ENCODE results near the gene IRF2BP1.

The IRF2BP1 gene

GRCh38 chr19:45882652-45883585 is 3.0 kb downstream of the IRF2BP1 start:
- FAIRE-seq (peak; percentile 96), DNase-seq (ENCODE audit: insufficient read length, low spot score) (peak; percentile 86)
- TF ChIP-seq TAF1 (IDR thresholded peaks at IDR 0.05; ENCODE audit: low read depth, low read length), result no peak
- no peak for TF ChIP-seq SPI1 (IDR thresholded peaks at IDR 0.05; ENCODE audit: low read depth, low read length)
- TF ChIP-seq PAX5 (IDR thresholded peaks at IDR 0.05; ENCODE audit: insufficient read depth, low read length, severe bottlenecking), result no peak
- no peak for TF ChIP-seq POLR2AphosphoS5 (IDR thresholded peaks at IDR 0.05; ENCODE audit: low read depth, low read length)
- TF ChIP-seq POU2F2 (IDR thresholded peaks at IDR 0.05; ENCODE audit: low read depth, low read length), result no peak

DNA sequence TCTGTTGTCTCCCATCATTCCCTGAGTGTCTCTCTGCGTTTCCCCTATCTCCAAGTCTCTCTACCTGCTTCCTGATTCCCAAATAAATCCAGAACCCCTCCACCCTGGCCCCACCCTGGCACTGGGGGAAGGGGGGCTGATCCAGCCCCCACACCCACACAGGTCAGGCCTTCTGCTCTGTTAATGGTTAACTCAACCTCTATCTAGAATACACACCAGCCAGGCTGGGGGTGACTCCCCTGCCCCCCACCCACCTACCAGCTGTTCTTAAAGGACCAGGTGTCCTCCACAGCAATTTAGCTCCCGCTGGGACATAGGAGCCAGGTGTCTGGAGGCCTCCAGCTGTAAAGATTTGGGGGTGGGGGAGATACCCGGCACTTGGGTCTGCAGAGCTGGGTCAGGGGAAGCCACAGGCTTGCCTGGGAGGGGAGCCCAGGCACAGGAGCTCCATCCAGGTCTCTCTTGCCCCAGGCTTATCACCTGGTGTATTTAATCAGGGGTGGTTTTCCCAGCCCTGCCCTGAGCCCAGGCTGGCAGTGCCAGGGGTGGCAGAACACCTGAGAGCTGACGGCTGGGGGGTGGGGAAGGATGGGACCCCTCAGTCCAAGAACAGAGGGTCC is 3.9 kb downstream of the IRF2BP1 start:
- TF ChIP-seq PAX5 (IDR thresholded peaks at IDR 0.05; ENCODE audit: insufficient read depth, low read length, severe bottlenecking) (no peak), TAF1 (IDR thresholded peaks at IDR 0.05; ENCODE audit: low read depth, low read length) (no peak), POLR2A (IDR thresholded peaks at IDR 0.05; ENCODE audit: low read depth, low read length) (no peak), POLR2AphosphoS5 (IDR thresholded peaks at IDR 0.05; ENCODE audit: low read depth, low read length) (no peak), POU2F2 (IDR thresholded peaks at IDR 0.05; ENCODE audit: low read depth, low read length) (no peak), SPI1 (IDR thresholded peaks at IDR 0.05; ENCODE audit: low read depth, low read length) (no peak)
- DNase-seq (ENCODE audit: insufficient read length, low spot score) (no peak), FAIRE-seq (no peak)

GRCh38 chr19:45881082-45881908 is 4.6 kb downstream of the IRF2BP1 start:
- FAIRE-seq (no peak), DNase-seq (ENCODE audit: insufficient read length, low spot score) (no peak)
- TF ChIP-seq SPI1 (IDR thresholded peaks at IDR 0.05; ENCODE audit: low read depth, low read length) (peak; percentile 34; the same call in 1 of the 2 replicates), TAF1 (IDR thresholded peaks at IDR 0.05; ENCODE audit: low read depth, low read length) (no peak), POLR2AphosphoS5 (IDR thresholded peaks at IDR 0.05; ENCODE audit: low read depth, low read length) (no peak)

GRCh38 chr19:45879971-45880370 is 6.0 kb downstream of the IRF2BP1 start:
- TF ChIP-seq POLR2A (IDR thresholded peaks at IDR 0.05; ENCODE audit: low read depth, low read length) (no peak), SPI1 (IDR thresholded peaks at IDR 0.05; ENCODE audit: low read depth, low read length) (no peak), POLR2AphosphoS5 (IDR thresholded peaks at IDR 0.05; ENCODE audit: low read depth, low read length) (no peak), TAF1 (IDR thresholded peaks at IDR 0.05; ENCODE audit: low read depth, low read length) (no peak), PAX5 (IDR thresholded peaks at IDR 0.05; ENCODE audit: insufficient read depth, low read length, severe bottlenecking) (no peak), POU2F2 (IDR thresholded peaks at IDR 0.05; ENCODE audit: low read depth, low read length) (no peak)
- FAIRE-seq, result no peak
- DNase-seq (ENCODE audit: insufficient read length, low spot score), result no peak

GRCh38 chr19:45879055-45879454 is 6.9 kb downstream of the IRF2BP1 start:
- DNase-seq (ENCODE audit: insufficient read length, low spot score), result no peak
- no peak for TF ChIP-seq PAX5 (IDR thresholded peaks at IDR 0.05; ENCODE audit: insufficient read depth, low read length, severe bottlenecking)
- TF ChIP-seq POLR2A (IDR thresholded peaks at IDR 0.05; ENCODE audit: low read depth, low read length), result no peak
- TF ChIP-seq SPI1 (IDR thresholded peaks at IDR 0.05; ENCODE audit: low read depth, low read length), result no peak
- no peak for TF ChIP-seq POU2F2 (IDR thresholded peaks at IDR 0.05; ENCODE audit: low read depth, low read length)
- TF ChIP-seq TAF1 (IDR thresholded peaks at IDR 0.05; ENCODE audit: low read depth, low read length), result no peak
- no peak for TF ChIP-seq POLR2AphosphoS5 (IDR thresholded peaks at IDR 0.05; ENCODE audit: low read depth, low read length)

GRCh38 chr19:45878043-45878794 is 7.7 kb downstream of the IRF2BP1 start:
- peak; percentile 87 for FAIRE-seq
- TF ChIP-seq POLR2A (IDR thresholded peaks at IDR 0.05; ENCODE audit: low read depth, low read length) (no peak), POU2F2 (IDR thresholded peaks at IDR 0.05; ENCODE audit: low read depth, low read length) (no peak), SPI1 (IDR thresholded peaks at IDR 0.05; ENCODE audit: low read depth, low read length) (no peak), TAF1 (IDR thresholded peaks at IDR 0.05; ENCODE audit: low read depth, low read length) (no peak), PAX5 (IDR thresholded peaks at IDR 0.05; ENCODE audit: insufficient read depth, low read length, severe bottlenecking) (no peak), POLR2AphosphoS5 (IDR thresholded peaks at IDR 0.05; ENCODE audit: low read depth, low read length) (no peak)
- DNase-seq (ENCODE audit: insufficient read length, low spot score), result no peak

More at GRCh38 chr19:45879055-45879454, 6.9 kb downstream of the IRF2BP1 start:
- FAIRE-seq, result no peak

DNA sequence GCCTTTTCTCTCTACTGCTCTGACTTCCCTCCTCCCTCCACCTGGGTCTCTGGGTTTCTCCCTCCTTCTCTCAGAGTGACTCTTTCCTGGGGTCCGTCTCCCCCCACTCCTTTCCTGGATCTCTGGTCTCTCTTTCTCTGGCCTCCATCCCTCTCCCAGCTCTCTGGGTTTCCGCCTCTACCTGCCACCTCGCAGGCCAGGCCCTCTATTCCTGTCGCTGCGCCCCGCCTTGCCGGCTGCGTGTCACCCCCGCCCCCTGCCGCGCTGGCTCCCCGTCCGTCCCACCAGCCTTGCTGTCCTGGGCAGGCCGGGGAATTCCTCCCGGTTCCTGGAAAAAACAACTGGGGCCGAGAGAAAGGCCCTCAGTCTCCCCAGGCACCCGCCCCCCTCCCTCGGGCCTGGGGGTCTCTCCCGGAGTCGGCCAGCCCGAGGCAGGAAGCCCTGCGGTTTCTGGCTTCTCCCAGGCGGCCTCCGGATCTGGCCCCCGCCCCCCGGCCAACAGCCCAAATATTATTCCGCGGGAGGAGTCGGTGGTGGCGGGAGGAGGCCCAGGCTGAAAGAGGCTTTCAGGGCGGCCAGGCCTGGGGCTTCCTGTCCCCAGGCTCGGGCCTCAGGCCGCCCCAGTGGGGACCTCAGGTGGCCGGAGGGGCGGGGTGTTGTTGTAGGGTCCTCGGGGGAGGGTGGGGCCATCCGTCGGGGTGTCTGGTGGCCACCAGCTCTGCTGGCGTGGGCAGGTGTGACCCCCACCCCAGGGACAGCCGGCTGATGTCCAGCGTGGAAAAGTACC is 9.3 kb downstream of the IRF2BP1 start:
- DNase-seq (ENCODE audit: insufficient read length, low spot score) (peak; percentile 64), FAIRE-seq (peak; percentile 5)
- TF ChIP-seq PAX5 (IDR thresholded peaks at IDR 0.05; ENCODE audit: insufficient read depth, low read length, severe bottlenecking) (no peak), POLR2A (IDR thresholded peaks at IDR 0.05; ENCODE audit: low read depth, low read length) (no peak), TAF1 (IDR thresholded peaks at IDR 0.05; ENCODE audit: low read depth, low read length) (no peak), POLR2AphosphoS5 (IDR thresholded peaks at IDR 0.05; ENCODE audit: low read depth, low read length) (no peak), SPI1 (IDR thresholded peaks at IDR 0.05; ENCODE audit: low read depth, low read length) (no peak), POU2F2 (IDR thresholded peaks at IDR 0.05; ENCODE audit: low read depth, low read length) (no peak)

DNA sequence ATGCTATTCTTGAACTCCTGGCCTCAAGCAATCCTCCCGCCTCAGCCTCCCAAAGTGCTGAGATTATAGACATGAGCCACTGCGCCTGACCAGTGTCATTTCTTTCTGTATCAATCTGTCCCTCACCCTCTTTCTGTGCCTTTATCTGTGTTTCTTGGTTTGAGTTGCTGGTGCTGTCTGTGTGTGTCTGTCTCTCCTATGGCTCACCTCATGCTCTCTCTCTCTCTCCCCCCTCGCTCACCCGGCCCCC is 9.9 kb downstream of the IRF2BP1 start:
- FAIRE-seq (no peak), DNase-seq (ENCODE audit: insufficient read length, low spot score) (no peak)
- no peak for TF ChIP-seq POLR2A (IDR thresholded peaks at IDR 0.05; ENCODE audit: low read depth, low read length)
- TF ChIP-seq SPI1 (IDR thresholded peaks at IDR 0.05; ENCODE audit: low read depth, low read length), result no peak
- TF ChIP-seq TAF1 (IDR thresholded peaks at IDR 0.05; ENCODE audit: low read depth, low read length), result no peak
- no peak for TF ChIP-seq POLR2AphosphoS5 (IDR thresholded peaks at IDR 0.05; ENCODE audit: low read depth, low read length)
- no peak for TF ChIP-seq POU2F2 (IDR thresholded peaks at IDR 0.05; ENCODE audit: low read depth, low read length)
- no peak for TF ChIP-seq PAX5 (IDR thresholded peaks at IDR 0.05; ENCODE audit: insufficient read depth, low read length, severe bottlenecking)

Measured in GM12891 (cell line).